Globus pallidus (tissue), 1 donor: ENCODE measurements around the gene ERP44.
"Not testable (repeated sequence)": the region's sequence is repeated elsewhere in the genome, so short reads cannot be mapped to it uniquely, and the experiment has no call there.

ENCODE experiments used
- DNase-seq: peaks from one replicate; pipeline ENCODE4 v3.0.0-alpha.2; 2015; ENCODE audit warnings: low spot score

ERP44 gene

DNA sequence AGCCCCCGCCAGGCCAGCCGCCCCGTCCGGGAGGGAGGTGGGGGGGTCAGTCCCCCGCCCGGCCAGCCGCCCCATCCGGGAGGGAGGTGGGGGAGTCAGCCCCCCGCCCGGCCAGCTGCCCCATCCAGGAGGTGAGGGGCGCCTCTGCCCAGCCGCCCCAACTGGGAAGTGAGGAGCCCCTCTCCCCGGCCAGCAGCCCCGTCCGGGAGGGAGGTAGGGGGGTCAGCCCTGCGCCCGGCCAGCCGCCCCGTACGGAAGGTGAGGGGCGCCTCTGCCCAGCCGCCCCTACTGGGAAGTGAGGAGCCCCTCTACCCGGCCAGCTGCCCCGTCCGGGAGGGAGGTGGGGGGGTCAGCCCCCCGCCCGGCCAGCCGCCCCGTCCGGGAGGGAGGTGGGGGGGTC, 30.8 kb downstream of the ERP44 start:
- not testable (repeated sequence) for DNase-seq

- DNase-seq: peak; percentile 7
Observed at GRCh38 chr9:100066539-100066938, 32.3 kb downstream of the ERP44 start.

- DNase-seq: no peak
Observed at GRCh38 chr9:100064872-100065581, 33.8 kb downstream of the ERP44 start.

DNA sequence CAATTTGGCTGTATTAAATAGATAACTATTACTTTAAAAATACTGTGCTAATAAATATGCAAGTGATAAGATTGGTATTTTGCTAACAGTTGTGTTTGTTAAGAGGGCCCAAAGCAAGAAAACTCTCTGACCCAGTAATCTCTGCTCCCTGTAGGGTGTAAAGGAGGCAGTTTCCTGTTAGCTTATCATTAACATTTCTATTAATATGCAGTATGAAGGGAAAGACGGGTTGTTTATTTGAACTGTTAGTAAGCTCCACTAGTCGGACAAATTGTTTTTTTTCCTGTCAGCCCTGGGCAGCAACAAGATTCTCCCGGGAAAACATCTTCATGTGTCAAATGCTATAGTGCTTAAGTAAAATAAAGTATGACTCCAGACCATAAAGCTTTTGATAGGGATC, 35.6 kb downstream of the ERP44 start:
- no peak for DNase-seq

DNA sequence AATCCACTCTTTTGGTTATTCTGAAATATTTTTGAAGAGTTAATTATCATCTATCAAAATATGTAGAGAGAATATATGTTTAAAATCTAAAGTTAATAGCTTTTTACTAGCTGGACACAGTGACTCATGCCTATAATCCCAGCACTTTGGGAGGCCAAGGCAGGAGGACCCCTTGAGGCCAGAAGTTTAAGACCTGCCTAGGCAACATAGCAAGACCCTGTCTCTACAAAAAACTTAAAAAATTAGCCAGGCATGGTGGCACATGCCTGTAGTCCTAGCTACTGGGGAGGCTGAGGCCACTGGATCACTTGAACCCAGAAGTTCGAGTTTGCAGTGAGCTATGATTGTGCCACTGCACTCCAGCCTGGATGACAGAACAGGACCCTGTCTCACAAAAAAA, 36.1 kb downstream of the ERP44 start:
- not testable (repeated sequence) for DNase-seq

GRCh38 chr9:100058699-100059579, 39.9 kb downstream of the ERP44 start:
- no peak for DNase-seq

DNA sequence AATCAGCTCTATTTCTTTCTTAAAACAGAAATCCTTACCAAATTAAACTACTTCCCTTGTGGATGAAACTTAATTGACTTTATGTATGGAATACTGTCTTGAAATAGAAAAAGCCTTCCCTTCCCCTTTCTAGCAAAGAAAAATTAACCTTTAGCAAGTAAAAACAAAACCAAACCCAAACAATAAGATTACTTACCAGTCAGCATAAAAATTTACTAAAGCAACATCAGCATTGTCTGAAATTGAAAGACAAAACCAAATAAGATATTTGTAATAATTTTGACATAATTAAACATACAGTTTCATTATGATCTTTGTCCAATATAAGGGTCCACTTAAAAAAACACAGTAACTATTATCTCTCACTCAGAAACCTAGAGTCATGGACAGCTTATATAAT, 41.2 kb downstream of the ERP44 start:
- no peak for DNase-seq

GRCh38 chr9:100056561-100056960, 42.2 kb downstream of the ERP44 start:
- no peak for DNase-seq

DNA sequence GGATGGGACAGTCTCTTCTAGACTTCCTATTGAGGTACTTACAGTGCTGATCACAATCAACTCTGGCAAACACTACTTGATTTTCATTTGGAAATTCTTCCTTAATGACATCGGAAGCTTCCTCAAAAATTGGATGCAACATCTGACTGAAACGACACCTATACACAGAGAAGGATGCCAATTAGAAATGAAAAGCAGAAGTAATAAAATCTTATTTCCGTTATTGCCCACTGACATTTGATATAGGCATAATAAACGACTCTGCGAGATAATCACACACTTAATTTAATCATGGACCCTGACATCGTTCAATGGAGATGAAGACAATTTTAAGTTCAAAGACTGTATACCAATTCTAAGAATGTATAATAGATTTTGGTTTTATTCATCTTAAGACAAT, 46.4 kb downstream of the ERP44 start:
- no peak for DNase-seq

DNA sequence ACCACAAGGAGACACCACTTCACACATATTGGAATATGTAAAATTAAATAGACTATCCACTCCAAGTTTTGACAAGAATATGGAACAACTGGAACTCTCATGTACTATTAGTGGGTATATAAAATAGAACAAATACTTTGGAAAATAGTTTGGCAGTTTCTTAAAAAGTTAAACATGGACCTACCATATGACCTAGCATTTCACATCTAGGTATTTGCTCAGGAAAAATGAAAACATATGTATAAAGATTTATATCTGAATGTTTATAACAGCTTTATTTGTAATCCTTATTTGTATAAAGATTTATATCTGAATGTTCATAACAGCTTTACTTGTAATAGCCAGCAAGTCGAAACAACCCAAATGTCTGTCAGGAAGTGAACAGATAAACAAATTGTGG, 49.2 kb downstream of the ERP44 start:
- DNase-seq: no peak

DNA sequence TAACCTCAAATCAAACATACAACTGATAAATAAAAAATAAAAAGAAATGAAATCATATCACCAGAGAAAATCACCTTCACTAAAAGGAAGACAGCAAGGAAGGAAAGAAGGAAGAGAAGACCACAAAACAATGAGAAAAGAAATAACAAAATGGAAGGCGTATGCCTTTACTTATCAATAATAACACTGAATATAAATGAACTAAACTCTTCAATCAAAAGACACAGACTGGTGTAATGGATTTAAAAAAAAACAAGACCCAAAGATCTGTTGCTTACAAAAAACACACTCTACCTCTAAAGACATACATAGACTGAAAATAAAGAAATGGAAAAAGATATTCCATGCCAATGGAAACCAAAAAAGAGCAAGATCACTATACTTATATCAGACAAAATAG, 60.3 kb downstream of the ERP44 start:
- no peak for DNase-seq

DNA sequence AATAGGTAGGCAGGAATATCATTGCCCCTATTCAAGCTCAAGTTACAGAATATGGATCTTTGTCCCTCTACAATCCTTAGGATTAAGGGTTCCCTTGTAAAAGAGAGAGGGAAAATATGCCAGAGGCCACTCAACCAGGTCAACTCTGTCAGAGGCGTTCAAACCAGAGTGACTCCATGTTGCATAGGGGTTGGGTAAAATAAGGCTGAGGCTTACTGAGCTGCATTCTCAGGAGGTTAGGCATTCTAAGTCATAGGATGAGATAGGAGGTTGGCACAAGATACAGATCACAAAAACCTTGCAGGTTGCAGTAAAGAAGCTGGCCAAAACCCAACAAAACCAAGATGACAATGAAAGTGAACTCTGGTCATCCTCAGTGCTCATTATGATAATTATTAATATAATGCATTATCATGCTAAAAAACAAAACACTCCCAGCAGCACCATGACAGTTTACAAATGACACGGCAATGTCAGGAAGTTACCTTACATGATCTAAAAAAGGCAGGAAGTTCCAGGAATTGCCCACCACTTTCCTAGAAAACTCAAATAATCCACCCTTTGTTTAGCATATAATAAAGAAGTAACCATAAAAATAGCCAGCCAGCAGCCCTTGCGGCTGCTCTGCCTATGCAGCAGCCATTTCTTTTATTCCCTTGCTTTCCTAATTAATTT, 64.8 kb downstream of the ERP44 start:
- DNase-seq: no peak

DNA sequence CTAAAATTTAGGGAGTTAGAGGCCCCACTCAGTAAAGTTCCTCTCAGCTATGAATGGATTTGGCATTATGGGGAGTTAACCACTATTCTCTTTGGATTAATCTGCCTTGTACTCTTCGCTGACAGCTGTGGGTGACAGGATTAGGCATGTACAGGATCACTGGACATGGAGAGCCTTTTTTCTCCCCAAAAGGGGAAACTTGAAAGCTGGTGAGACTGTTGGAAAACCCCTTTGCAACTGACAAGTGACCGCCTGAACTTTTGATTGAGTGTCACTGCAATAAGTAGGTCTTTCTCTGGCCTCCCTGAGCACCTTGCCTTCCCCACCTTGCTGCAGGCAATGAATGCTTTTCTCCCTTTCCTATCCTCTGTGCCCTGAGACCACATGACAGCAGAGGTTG, 68.3 kb downstream of the ERP44 start:
- no peak for DNase-seq

DNA sequence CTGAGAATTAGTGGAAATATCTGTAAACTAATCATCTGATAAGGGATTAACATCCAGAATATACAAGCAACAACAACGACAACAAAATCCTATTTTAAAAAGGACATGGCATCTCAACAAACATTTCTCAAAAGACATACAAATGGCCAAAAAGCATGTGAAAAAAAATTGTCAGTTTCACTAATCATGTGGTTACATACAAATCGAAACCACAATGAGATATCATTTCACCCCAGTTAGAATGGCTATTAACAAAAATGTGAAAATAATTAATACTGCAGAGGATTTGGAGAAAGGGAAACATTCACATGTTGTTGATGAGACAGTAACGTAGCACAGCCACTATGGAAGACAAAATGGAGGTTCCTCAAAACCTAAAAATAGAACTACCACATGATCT, 69.5 kb downstream of the ERP44 start:
- DNase-seq: no peak

GRCh38 chr9:100028201-100028784, 70.5 kb downstream of the ERP44 start:
- DNase-seq: peak; percentile 76

- DNase-seq: no peak
Observed at GRCh38 chr9:100027543-100027942, 71.3 kb downstream of the ERP44 start.

DNA sequence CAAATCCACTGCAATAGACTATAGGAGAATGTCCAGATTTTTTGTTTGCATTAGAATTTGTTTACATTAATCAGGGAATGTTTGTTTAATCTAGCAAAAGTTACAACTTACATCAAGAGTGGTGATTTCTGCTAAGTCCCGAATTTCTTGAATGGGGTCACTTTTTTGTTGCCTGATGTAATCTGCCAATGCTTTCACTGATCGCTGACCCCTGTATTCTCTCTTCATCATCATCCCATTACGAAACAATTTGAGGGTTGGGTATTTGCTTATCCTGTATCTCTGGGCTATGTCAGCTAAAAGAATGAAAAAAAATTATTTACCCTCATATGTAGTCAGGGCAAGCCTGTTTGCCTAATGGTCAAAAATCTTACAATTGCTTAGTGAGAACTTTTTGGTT, 76.9 kb downstream of the ERP44 start:
- DNase-seq: no peak

DNA sequence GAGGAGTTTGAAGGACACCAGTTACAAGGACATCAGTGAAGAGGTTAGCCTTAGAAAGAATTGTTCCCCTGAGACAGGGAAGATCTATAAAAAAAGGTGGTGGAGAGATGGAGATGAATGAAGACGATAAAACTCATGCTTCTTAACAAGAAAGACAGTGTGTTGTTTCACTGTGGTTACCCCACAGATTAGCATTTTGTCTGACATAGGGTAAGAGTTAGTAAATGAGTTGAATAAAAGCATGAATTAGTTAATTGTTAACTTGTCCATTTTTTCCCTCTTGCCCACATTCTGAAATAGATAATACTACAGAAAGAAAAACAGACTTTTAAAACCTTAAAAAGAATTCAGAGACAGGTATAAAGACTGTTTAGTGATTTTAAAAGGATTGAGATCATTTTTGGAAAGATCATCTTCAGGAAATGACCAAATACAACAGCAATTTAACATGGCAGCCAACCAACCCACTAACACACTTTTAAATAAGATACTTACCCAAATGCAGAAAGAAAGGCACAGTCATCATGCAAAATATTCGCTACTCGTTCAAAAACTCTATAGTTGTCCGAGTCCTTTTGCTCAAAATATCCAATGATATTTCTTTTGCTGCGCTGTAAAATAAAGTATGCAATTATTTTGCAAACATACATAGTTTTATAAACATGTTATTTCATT, 78.5 kb downstream of the ERP44 start:
- no peak for DNase-seq

- DNase-seq: no peak
Observed at GRCh38 chr9:100019541-100019940, 79.3 kb downstream of the ERP44 start.

DNA sequence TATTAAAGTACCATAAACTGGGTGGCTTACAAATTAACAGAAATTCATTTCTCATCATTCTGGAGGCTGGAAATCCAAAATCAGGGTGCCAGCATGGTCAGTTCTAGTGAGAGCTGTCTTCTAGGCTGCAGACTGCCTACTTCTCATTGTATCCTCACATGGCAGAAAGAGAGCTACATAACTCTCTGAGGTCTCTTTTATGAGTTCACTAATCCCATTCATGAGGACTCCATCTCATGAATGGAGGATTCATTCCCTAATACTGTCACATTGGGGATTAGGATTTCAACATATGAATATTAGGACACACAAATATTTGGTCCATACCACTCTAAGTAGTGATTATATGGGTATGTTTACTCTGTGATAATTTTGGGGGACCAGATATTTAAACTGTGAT, 84.0 kb downstream of the ERP44 start:
- DNase-seq: peak; percentile 8

- no peak for DNase-seq
Observed at GRCh38 chr9:100013573-100013972, 85.2 kb downstream of the ERP44 start.

DNA sequence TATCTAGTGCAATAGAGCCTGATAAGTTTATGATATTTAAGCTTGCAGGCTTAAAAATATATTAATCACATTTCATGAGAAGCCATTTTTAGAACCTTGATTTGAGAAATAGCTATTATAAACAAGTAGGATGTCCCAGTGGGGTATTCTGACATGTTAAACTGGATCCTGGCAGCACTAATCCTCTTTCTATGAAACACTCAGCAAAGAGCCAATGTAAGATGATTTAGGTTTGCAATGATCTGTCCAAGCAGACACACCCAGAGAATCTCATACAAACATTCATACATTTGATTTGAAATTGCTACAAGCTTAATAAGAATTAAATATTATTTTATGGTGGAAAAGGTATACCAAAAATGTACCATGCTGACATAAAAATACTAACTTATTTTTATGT, 86.5 kb downstream of the ERP44 start:
- no peak for DNase-seq
